ENCODE data around the gene CENPT. TPM values are rescaled to one million over a fixed set of nuclear protein-coding genes. Genes with fewer than 3 reads are reported as not detected.

The CENPT gene
- total RNA-seq, 1 experiment from 2014 or later: 33.8 TPM

- no peak for DNase-seq
- Histone ChIP-seq H4K20me1 (ENCODE audit: insufficient read depth) (no peaks in the 10 kb centered on the region; the same call in 1 of the 2 replicates), H3K9me3 (ENCODE audit: insufficient read depth, low read depth) (no peaks in the 10 kb centered on the region), H3K27ac (no peak overlapping the region), H3K4me1 (replicated peaks; ENCODE audit: insufficient read depth) (peaks cover 14% of the 10 kb centered on the region), H2AFZ (peak overlapping the region; percentile 97), H3K36me3 (ENCODE audit: low read depth) (peaks cover 6% of the 10 kb centered on the region; the same call in 1 of the 2 replicates), H3K9me2 (ENCODE audit: insufficient read depth) (no peaks in the 10 kb centered on the region), H3K4me2 (peak overlapping the region; percentile 92), H3K4me3 (peak overlapping the region; percentile 86), H3K27me3 (ENCODE audit: insufficient read depth, low read depth) (no peaks in the 10 kb centered on the region), H3K79me2 (ENCODE audit: low read depth) (peaks cover 46% of the 10 kb centered on the region), H3F3A (ENCODE audit: insufficient read depth, low read depth) (peaks cover 5% of the 10 kb centered on the region; the same call in 1 of the 2 replicates)
- TSS peak; percentile 41 for BruUV-seq (replicated peaks)
- intact Hi-C loops (cut with micrococcal nuclease; ENCODE audit: unreplicated experiment): loop anchor here (1.0 to 5.0 kb wide), 5 partner anchors 41 to 284 kb away; partner anchors contain the start of genes CENPT, GFOD2, NFATC3 and NUTF2
- TF ChIP-seq CTCF (conservative IDR thresholded peaks at IDR 0.05) (no peak), EZH2 (IDR thresholded peaks at IDR 0.05; ENCODE audit: low read depth) (no peak)
- POLR2A ChIA-PET (ENCODE audit: unreplicated experiment): interaction anchor here (0.6 to 1.1 kb wide), 7 partner anchors 21 to 955 kb away, joined by 3 to 10 read pairs (median 4); no protein-coding TSS in a partner anchor
- CTCF ChIA-PET: interaction anchor here (0.6 to 1.5 kb wide), 2 partner anchors 11 to 68 kb away, joined by 3 to 10 read pairs; no protein-coding TSS in a partner anchor
Observed at GRCh38 chr16:67805718-67806427, 41.6 kb downstream of the CENPT start.

- no peak for TF ChIP-seq EZH2 (IDR thresholded peaks at IDR 0.05; ENCODE audit: low read depth)
- TF ChIP-seq CTCF (conservative IDR thresholded peaks at IDR 0.05): no peak
- DNase-seq: no peak
- POLR2A ChIA-PET (ENCODE audit: unreplicated experiment): no interaction called here
- BruUV-seq (replicated peaks): no TSS peak
- Histone ChIP-seq H3K4me1 (replicated peaks; ENCODE audit: insufficient read depth) (peaks cover 14% of the 10 kb centered on the region), H3K4me3 (peak overlapping the region; percentile 86), H4K20me1 (ENCODE audit: insufficient read depth) (no peaks in the 10 kb centered on the region; the same call in 1 of the 2 replicates), H2AFZ (no peak overlapping the region), H3K27me3 (ENCODE audit: insufficient read depth, low read depth) (no peaks in the 10 kb centered on the region), H3K9me3 (ENCODE audit: insufficient read depth, low read depth) (no peaks in the 10 kb centered on the region), H3K27ac (no peak overlapping the region), H3K9me2 (ENCODE audit: insufficient read depth) (no peaks in the 10 kb centered on the region), H3K4me2 (peak overlapping the region; percentile 92), H3K36me3 (ENCODE audit: low read depth) (peaks cover 6% of the 10 kb centered on the region; the same call in 1 of the 2 replicates), H3F3A (ENCODE audit: insufficient read depth, low read depth) (peaks cover 5% of the 10 kb centered on the region; the same call in 1 of the 2 replicates), H3K79me2 (ENCODE audit: low read depth) (peaks cover 53% of the 10 kb centered on the region)
- CTCF ChIA-PET: interaction anchor here (0.6 kb wide), 1 partner anchor 243 kb away, joined by 7 read pairs; no protein-coding TSS in a partner anchor
- intact Hi-C loops (cut with micrococcal nuclease; ENCODE audit: unreplicated experiment): loop anchor here (5.0 kb wide), 2 partner anchors 42 to 283 kb away; partner anchors contain the start of genes CENPT and NUTF2
Observed at GRCh38 chr16:67804853-67805542, 42.5 kb downstream of the CENPT start.

- Histone ChIP-seq H3K9me2 (ENCODE audit: insufficient read depth) (no peaks in the 10 kb centered on the region), H3K4me3 (no peak overlapping the region), H4K20me1 (ENCODE audit: insufficient read depth) (no peaks in the 10 kb centered on the region; the same call in 1 of the 2 replicates), H3F3A (ENCODE audit: insufficient read depth, low read depth) (peaks cover 5% of the 10 kb centered on the region; the same call in 1 of the 2 replicates), H3K36me3 (ENCODE audit: low read depth) (peaks cover 6% of the 10 kb centered on the region; the same call in 1 of the 2 replicates), H3K4me1 (replicated peaks; ENCODE audit: insufficient read depth) (peaks cover 14% of the 10 kb centered on the region), H3K27ac (no peak overlapping the region), H3K27me3 (ENCODE audit: insufficient read depth, low read depth) (no peaks in the 10 kb centered on the region), H2AFZ (no peak overlapping the region), H3K4me2 (no peak overlapping the region), H3K79me2 (ENCODE audit: low read depth) (peaks cover 57% of the 10 kb centered on the region), H3K9me3 (ENCODE audit: insufficient read depth, low read depth) (no peaks in the 10 kb centered on the region)
- TF ChIP-seq EZH2 (IDR thresholded peaks at IDR 0.05; ENCODE audit: low read depth) (no peak), CTCF (conservative IDR thresholded peaks at IDR 0.05) (no peak)
- POLR2A ChIA-PET (ENCODE audit: unreplicated experiment): interaction anchor here (0.6 kb wide), 2 partner anchors 7 to 1163 kb away, joined by 3 to 4 read pairs; no protein-coding TSS in a partner anchor
- CTCF ChIA-PET: no interaction called here
- BruUV-seq (replicated peaks): no TSS peak
- intact Hi-C loops (cut with micrococcal nuclease; ENCODE audit: unreplicated experiment): no loop called here
- no peak for DNase-seq
Observed at GRCh38 chr16:67803894-67804293, 43.6 kb downstream of the CENPT start.

Measured in PC-9 (cell line).